Activated CD8-positive, alpha-beta memory T cell treated with anti-CD3 and anti-CD28 coated beads, Interleukin-2, amount 50 U/mL, for 48 hours (primary cell): ENCODE results near the gene DENND4C.

Experiments
- DNase-seq: peaks from one replicate; pipeline ENCODE4 v3.0.0-alpha.2; 2020

DENND4C gene

DNA sequence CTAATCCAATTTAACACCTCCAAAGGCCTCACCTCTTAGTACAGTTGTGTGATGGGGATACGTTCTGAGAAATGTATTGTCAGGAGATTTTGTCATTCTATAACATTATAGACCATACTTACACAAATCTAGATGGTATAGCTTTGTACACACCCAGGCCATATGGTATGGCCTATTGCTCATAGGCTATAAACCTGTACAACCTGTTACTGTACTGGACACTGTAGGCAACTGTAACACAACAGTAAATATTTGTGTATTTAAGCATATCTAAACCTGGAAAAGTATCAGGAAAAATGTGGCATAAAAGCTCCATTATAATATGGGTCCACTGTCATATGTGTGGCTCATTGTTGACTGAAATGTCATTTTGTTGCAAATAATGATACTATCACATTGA is 190.4 kb downstream of the DENND4C start:
- no peak for DNase-seq
